HepG2 (cell line): ENCODE results near the gene CENPM. TPM values are rescaled to one million over a fixed set of nuclear protein-coding genes. Genes with fewer than 3 reads are reported as not detected.

Source experiments
- DBP ChIP-seq: sonication (generic); formaldehyde crosslinking; IDR thresholded peaks from 2 replicates; pipeline ENCODE4 v1.4.0; 2020; ENCODE audit warnings: missing genetic modification reagents; ENCODE audit errors: not compliant biosample characterization
- DMTF1 ChIP-seq: sonication (generic); formaldehyde crosslinking; IDR thresholded peaks from 2 replicates; pipeline ENCODE4 v1.4.0; 2020; ENCODE audit warnings: mild to moderate bottlenecking, missing genetic modification reagents
- FOSL2 ChIP-seq: sonication (generic); formaldehyde crosslinking; IDR thresholded peaks from 2 replicates; pipeline ENCODE4 v1.4.0; 2020; ENCODE audit warnings: missing genetic modification reagents
- GABPB1 ChIP-seq: IDR thresholded peaks from 2 replicates; pipeline ENCODE4 v1.6.1; 2016; ENCODE audit warnings: mild to moderate bottlenecking, missing genetic modification reagents, moderate library complexity, missing compliant biosample characterization
- GLI4 ChIP-seq: sonication (generic); formaldehyde crosslinking; IDR thresholded peaks from 2 replicates; pipeline ENCODE4 v1.5.1; 2020; ENCODE audit warnings: missing genetic modification reagents, mild to moderate bottlenecking, moderate library complexity, borderline replicate concordance
- HDAC2 ChIP-seq: sonication (generic); formaldehyde crosslinking; IDR thresholded peaks from 2 replicates; pipeline ENCODE4 v1.4.0; 2020; ENCODE audit warnings: missing genetic modification reagents
- SAP130 ChIP-seq: IDR thresholded peaks from 2 replicates; pipeline ENCODE4 v1.6.1; 2016; ENCODE audit warnings: low read depth
- SRSF9 ChIP-seq: fragments of 200-400 bp; formaldehyde crosslinking; IDR thresholded peaks from 2 replicates; pipeline ENCODE4 v1.6.1; 2018; ENCODE audit warnings: borderline replicate concordance, mild to moderate bottlenecking, low read depth, low read length; ENCODE audit not compliant: insufficient read depth, poor library complexity, severe bottlenecking
- ZBTB39 ChIP-seq: sonication (generic); formaldehyde crosslinking; IDR thresholded peaks from 2 replicates; pipeline ENCODE4 v1.5.0; 2020; ENCODE audit warnings: missing genetic modification reagents
- ZNF281 ChIP-seq: sonication (generic); formaldehyde crosslinking; IDR thresholded peaks from 2 replicates; pipeline ENCODE4 v1.4.0; 2020; ENCODE audit warnings: missing genetic modification reagents, borderline replicate concordance
- ZNF510 ChIP-seq: sonication (generic); formaldehyde crosslinking; IDR thresholded peaks from 2 replicates; pipeline ENCODE4 v1.4.0; 2020; ENCODE audit warnings: low read depth, mild to moderate bottlenecking, missing genetic modification reagents
- ZNF597 ChIP-seq: sonication (generic); formaldehyde crosslinking; IDR thresholded peaks from 2 replicates; pipeline ENCODE4 v1.5.0; 2020; ENCODE audit warnings: missing genetic modification reagents
- ZNF703 ChIP-seq: sonication (generic); formaldehyde crosslinking; IDR thresholded peaks from 2 replicates; pipeline ENCODE4 v1.5.1; 2020; ENCODE audit warnings: missing genetic modification reagents, mild to moderate bottlenecking, moderate library complexity, borderline replicate concordance
- ZNF773 ChIP-seq: sonication (generic); formaldehyde crosslinking; IDR thresholded peaks from 2 replicates; pipeline ENCODE4 v1.4.0; 2020; ENCODE audit warnings: missing genetic modification reagents, borderline replicate concordance
- polyA plus RNA-seq, 8 experiments: library from polyadenylated mRNA; depleted of rRNA in 3 of 8; stranded (reverse) in 7 of 8; unstranded in 1 of 8; fragments of >200 nt; fragmentation: Illumina TruSeq in 4 of 8; extraction: Trizol in 4 of 8; gene quantifications; 2 replicates each; pipeline versions ENCODE4 v1.2.1 to v1.2.3, GENCODE V29; 2011 to 2016; ENCODE audit warnings: low read depth in 4 of 8, missing spikeins in 1 of 8, mixed read lengths in 1 of 8; ENCODE audit not compliant: insufficient read depth in 1 of 8
- total RNA-seq, 5 experiments: library from RNA; depleted of rRNA; stranded (reverse); fragments of >200 nt; fragmentation: Illumina TruSeq; extraction: Trizol; gene quantifications; 2 replicates each; pipeline ENCODE4 v1.2.3, GENCODE V29; 2016; ENCODE audit warnings: low read depth in 1 of 5
- TF ChIP-seq, protein P1 (sequence below): sonication (generic); formaldehyde crosslinking; IDR thresholded peaks from 2 replicates; pipeline ENCODE4 v1.5.0; 2020; ENCODE audit warnings: missing genetic modification reagents

The CENPM gene
- total and polyA plus RNA-seq, 2 of the 13 experiments (the other 11 are each of a cell fraction or from before 2014, with no cell fraction given): 11.2 to 37.3 TPM

DNA sequence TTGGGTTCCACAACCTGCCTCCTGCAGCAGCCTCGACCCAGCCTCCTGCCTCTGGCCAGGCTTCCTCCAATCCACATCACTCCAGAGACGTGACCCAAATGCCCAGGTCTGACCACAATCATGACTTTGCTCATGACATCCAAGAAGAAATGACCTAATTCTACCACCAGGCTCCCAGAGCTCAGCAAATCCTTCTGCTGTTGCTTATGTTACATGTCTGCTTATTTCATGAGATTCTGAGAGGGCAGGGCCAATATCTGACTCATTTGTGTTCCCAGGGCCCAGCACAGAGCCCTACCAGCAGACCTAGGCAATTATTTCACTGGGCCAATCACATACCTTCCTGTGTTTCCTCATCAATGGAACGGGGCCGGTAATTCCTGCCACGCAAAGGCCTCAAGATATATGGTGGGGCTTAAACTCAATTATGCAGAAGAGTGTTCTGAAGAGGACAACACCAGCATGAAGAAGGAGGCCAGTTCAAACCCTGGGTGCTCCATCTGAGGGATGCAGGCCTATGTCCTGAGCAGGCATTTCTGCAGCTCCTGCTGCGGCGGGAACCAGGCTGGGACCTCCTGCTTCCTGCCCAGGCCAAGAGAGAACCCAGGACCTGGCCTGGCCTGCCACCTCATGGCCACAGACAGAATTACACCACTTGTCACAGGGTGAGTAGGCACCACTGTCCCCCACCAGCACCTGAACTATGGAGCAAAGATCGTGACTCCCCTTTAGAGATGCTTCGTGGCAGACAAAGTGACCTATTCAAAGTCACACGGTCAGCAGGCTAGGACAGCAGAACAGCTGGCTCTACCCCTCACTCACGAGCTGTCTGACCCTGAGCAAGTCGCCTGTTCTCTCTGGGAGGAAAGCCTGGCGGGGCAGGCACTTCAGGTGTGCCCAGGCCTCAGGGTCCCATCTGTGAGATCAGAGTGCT is 5.9 kb downstream of the CENPM start (continued):
- TF ChIP-seq DBP (no peak), ZNF703 (CRISPR knock-in tag) (no peak), SAP130 (peak; percentile 28; the same call in 1 of the 2 replicates), ZNF281 (CRISPR knock-in tag) (no peak; the same call in 1 of the 2 replicates), ZNF510 (no peak), GABPB1 (CRISPR knock-in tag) (0 out of 2 replicates have a peak, but pooled peaks have one; percentile 26), ZNF597 (CRISPR knock-in tag) (no peak), HDAC2 (peak; percentile 58), DMTF1 (CRISPR knock-in tag) (no peak), ZBTB39 (CRISPR knock-in tag) (no peak), GLI4 (CRISPR knock-in tag) (no peak), ZNF773 (no peak), SRSF9 (no peak), FOSL2 (CRISPR knock-in tag) (0 out of 2 replicates have a peak, but pooled peaks have one; percentile 20)
- TF ChIP-seq, protein P1, sequence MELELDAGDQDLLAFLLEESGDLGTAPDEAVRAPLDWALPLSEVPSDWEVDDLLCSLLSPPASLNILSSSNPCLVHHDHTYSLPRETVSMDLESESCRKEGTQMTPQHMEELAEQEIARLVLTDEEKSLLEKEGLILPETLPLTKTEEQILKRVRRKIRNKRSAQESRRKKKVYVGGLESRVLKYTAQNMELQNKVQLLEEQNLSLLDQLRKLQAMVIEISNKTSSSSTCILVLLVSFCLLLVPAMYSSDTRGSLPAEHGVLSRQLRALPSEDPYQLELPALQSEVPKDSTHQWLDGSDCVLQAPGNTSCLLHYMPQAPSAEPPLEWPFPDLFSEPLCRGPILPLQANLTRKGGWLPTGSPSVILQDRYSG (CRISPR knock-in tag): no peak
